Glutamatergic neuron (in vitro differentiated cells): ENCODE data around the gene ABCC5. TPM values are rescaled to one million over a fixed set of nuclear protein-coding genes. Genes with fewer than 3 reads are reported as not detected.
A peak's percentile ranks its signal among the peaks of the same experiment; 100 is the strongest.
"Not testable (repeated sequence)": the region's sequence is repeated elsewhere in the genome, so short reads cannot be mapped to it uniquely, and the experiment has no call there.

Experiments
- DNase-seq: peaks from one replicate; pipeline ENCODE4 v3.0.0; 2022
- H3K27ac Mint-ChIP-seq: one replicate; pipeline ENCODE4 v1.8.0; 2020; ENCODE audit warnings: mild to moderate bottlenecking, mixed read lengths, inconsistent platforms; ENCODE audit not compliant: unreplicated experiment
- H3K27me3 Mint-ChIP-seq: one replicate; pipeline ENCODE4 v1.8.0; 2020; ENCODE audit warnings: mild to moderate bottlenecking, moderate library complexity, mixed read lengths, inconsistent platforms; ENCODE audit not compliant: unreplicated experiment
- H3K36me3 Mint-ChIP-seq: one replicate; pipeline ENCODE4 v1.8.0; 2020; ENCODE audit warnings: mild to moderate bottlenecking, mixed read lengths, inconsistent platforms; ENCODE audit not compliant: unreplicated experiment
- H3K4me1 Mint-ChIP-seq: one replicate; pipeline ENCODE4 v1.8.0; 2020; ENCODE audit warnings: mild to moderate bottlenecking, low read depth, mixed read lengths, inconsistent platforms; ENCODE audit not compliant: unreplicated experiment
- H3K4me3 Mint-ChIP-seq: one replicate; pipeline ENCODE4 v1.8.0; 2020; ENCODE audit warnings: mild to moderate bottlenecking, mixed read lengths, inconsistent platforms; ENCODE audit not compliant: unreplicated experiment
- H3K9me3 Mint-ChIP-seq: one replicate; pipeline ENCODE4 v1.8.0; 2020; ENCODE audit warnings: mild to moderate bottlenecking, moderate library complexity, mixed read lengths, inconsistent platforms; ENCODE audit not compliant: unreplicated experiment
- CTCF ChIP-seq: fragments of 200-600 bp; sonication (generic); IDR thresholded peaks from one replicate; pipeline ENCODE4 v1.5.0; 2021; ENCODE audit not compliant: partially characterized antibody, unreplicated experiment
- total RNA-seq: library from RNA; stranded (reverse); fragmentation: NEBNext Ultra II Directional; extraction: Animal tissue kit (Norgen Biotek cat#: 25700); gene quantifications from one replicate; pipeline ENCODE4 v1.2.1, GENCODE V29; 2021; ENCODE audit not compliant: unreplicated experiment

The ABCC5 gene
- total RNA-seq, 1 donor from 2014 or later = 134 TPM

GRCh38 chr3:184040010-184040409 is 22.3 kb upstream of the ABCC5 start:
- H3K27me3 Mint-ChIP-seq = peaks cover 12% of the 10 kb centered on the region
- peaks cover 11% of the 10 kb centered on the region for H3K9me3 Mint-ChIP-seq
- TF ChIP-seq CTCF = peak; percentile 26
- H3K27ac Mint-ChIP-seq = peak overlapping the region; percentile 84
- peak; percentile 40 for DNase-seq
- H3K4me1 Mint-ChIP-seq = peaks cover 15% of the 10 kb centered on the region
- no peaks in the 10 kb centered on the region for H3K36me3 Mint-ChIP-seq
- H3K4me3 Mint-ChIP-seq = peak overlapping the region; percentile 65

GRCh38 chr3:184039414-184039813 is 21.7 kb upstream of the ABCC5 start:
- Mint-ChIP-seq H3K27ac (no peak overlapping the region), H3K36me3 (no peaks in the 10 kb centered on the region), H3K4me3 (no peak overlapping the region), H3K9me3 (peaks cover 11% of the 10 kb centered on the region), H3K4me1 (peaks cover 15% of the 10 kb centered on the region), H3K27me3 (peaks cover 12% of the 10 kb centered on the region)
- TF ChIP-seq CTCF = no peak
- DNase-seq = no peak

GRCh38 chr3:184038307-184038706 is 20.6 kb upstream of the ABCC5 start:
- Mint-ChIP-seq H3K4me1 (peaks cover 15% of the 10 kb centered on the region), H3K27me3 (peaks cover 12% of the 10 kb centered on the region), H3K9me3 (peaks cover 14% of the 10 kb centered on the region)
- not testable (repeated sequence) for H3K27ac Mint-ChIP-seq, DNase-seq, H3K36me3 Mint-ChIP-seq, H3K4me3 Mint-ChIP-seq

GRCh38 chr3:184037816-184038215 is 20.1 kb upstream of the ABCC5 start:
- no peak for DNase-seq
- no peak overlapping the region for H3K4me3 Mint-ChIP-seq
- no peak overlapping the region for H3K27ac Mint-ChIP-seq
- no peaks in the 10 kb centered on the region for H3K36me3 Mint-ChIP-seq
- peaks cover 14% of the 10 kb centered on the region for H3K9me3 Mint-ChIP-seq
- TF ChIP-seq CTCF = no peak
- peaks cover 15% of the 10 kb centered on the region for H3K4me1 Mint-ChIP-seq
- peaks cover 12% of the 10 kb centered on the region for H3K27me3 Mint-ChIP-seq

- H3K4me3 Mint-ChIP-seq = no peak within 1 kb of the TSS
- no peak for TF ChIP-seq CTCF
- no peak for DNase-seq
- peaks cover 7% of the 10 kb centered on the region for H3K27me3 Mint-ChIP-seq
- no peaks in the 10 kb centered on the region for H3K4me1 Mint-ChIP-seq
- H3K9me3 Mint-ChIP-seq = peaks cover 2% of the 10 kb centered on the region
- H3K27ac Mint-ChIP-seq = no peak within 1 kb of the TSS
- H3K36me3 Mint-ChIP-seq = no peaks in the 10 kb centered on the region
These were observed 13.6 kb upstream of the ABCC5 start, which contains the start of gene HTR3D for GRCh38 chr3:184031187-184031792. HTR3D (plus strand) TSS chr3:184031742; CDS start chr3:184031742, 0 bp downstream.
